HG03432 (cell line): Measurements from ENCODE around the gene BMPR1B.

Source experiments
- ATAC-seq: cut with Tn5 transposase; IDR thresholded peaks from one replicate; pipeline ENCODE4 v1.9.1; 2021; ENCODE audit warnings: mild to moderate bottlenecking, moderate library complexity; ENCODE audit not compliant: unreplicated experiment

Gene BMPR1B

GRCh38 chr4:95178938-95179337 lies 421.2 kb downstream of the BMPR1B start:
- ATAC-seq = no peak

DNA sequence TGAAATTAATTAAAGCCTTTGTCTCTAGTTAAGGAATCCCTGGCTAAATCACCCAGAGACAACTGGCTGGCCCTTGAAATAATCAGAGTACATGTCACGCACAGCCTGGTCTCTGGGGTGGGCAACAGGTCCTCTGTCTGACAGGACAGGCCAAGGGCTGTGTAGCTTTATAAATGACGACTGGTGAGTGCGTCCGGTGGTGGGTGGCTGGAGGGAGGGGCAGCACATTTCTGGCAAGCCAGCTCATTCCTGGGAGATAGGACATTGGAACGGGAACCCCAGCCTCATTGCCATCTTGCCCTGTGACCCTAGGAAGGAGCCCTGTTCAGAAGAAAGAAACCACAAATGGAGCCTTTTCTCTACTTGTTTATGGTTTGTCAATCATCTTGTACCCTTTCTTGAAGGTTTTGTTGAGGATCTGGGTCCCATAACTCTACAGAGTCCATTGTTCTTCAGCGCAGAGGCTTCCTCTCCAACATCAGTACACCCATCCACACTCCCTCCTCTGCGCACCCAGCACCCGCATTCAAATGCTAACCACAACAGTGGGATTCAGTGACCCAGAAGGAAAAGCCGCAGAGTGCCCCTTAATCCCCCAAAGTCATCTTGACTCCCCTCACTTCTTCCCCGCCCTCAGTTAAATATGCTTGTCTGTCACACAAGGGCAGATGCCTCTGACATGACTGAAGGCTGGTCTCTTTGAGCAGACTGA lies 422.9 kb downstream of the BMPR1B start:
- no peak for ATAC-seq

DNA sequence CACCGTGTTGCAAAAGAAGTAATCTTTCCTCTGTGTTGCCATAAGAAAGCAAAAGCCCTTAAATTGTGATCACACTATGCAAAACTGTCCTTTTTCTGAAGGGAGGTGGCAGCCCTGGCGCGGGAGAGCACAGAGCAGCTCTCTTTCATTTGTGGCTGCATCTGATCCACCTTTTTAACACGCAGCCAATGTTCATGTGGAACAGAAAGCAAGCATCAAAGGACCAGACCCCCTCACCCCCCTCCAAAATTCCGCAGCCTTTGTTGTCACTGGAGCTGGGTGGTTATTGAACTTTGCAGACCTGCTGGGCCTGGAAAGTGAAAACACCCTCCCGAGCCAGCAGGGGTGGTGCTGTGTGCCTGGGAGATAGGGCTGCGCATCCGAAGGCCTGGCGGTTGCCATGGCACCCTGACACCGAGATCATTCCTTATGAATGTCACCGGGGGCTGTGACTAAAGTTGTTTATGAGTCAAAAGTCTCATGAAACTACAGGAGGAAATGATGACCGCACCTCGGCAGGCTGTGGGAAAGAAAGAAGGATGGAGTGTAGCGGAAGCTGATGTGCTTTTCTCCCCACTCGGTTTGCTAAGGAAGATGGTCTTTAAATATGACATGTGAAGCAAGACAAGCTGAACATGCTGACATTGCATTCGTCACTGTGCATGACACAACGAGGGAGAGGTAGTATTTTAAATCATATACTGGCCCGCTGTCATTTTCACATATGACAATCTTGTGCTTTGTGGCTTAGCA lies 423.7 kb downstream of the BMPR1B start:
- ATAC-seq = no peak

DNA sequence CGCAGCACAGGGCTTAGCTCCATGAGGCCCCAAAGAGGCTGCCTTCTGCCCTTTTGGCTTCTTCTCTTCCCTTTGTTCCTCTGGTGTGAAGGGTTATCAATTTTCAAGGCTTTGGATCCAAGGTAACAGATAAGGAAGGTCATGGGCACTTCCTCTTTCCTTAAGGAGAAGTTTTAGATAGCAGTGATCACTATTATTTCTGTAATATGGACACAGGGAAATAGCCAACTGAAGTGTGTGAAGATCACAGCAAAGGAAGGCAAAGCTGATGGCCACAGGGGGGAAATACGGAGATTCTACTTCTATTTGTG lies 424.2 kb downstream of the BMPR1B start:
- no peak for ATAC-seq

- no peak for ATAC-seq
Measured at GRCh38 chr4:95183656-95184408, 426.1 kb downstream of the BMPR1B start.

DNA sequence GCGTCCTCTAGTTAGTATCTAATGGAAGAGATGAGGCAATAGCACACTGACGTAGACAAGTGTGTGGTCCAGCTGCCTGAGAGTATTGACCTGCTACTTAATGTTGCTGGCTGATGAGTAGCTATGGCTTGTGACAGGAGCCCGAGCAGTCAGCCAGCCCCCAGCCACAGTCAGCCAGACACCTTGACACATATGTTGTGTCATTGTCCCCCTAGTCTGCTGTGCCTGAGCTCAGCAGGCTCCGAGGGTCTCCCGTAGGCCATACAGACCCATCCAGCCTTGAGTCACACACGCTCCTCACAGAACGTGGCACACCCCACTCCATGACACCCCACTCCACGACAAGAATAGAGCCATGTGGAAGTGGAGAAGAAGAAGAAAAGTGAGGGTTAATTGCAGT lies 428.9 kb downstream of the BMPR1B start:
- no peak for ATAC-seq

DNA sequence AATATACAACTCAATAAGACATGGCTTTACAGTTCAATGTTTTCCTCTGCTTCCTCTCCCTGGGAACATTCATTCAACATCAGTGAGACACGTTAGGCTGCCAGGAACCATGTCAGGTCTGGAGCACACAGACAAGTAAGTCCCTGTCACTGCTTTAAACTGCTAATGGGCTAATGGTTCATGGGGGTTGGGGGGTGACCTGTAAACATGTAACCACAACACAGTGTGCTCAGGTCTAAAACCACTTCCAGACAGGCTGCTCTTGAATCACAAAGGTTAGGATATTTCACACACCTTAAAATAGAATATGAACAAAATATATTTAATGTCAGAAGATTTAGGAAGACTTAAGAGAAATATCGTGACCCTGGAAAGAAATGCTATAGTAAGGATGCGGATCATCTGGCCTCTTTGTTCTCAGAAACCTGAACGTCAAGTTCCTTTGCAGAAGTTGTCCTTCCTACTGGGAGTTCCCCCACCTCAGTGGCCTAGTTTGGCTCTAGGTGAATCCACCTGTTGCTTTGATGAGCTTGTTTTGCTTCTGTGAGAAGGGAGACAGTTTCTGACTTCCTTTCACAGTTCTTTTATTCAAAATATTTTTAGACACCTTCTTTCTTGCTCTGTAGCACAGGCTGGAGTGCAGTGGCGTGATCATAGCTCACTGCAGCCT lies 431.1 kb downstream of the BMPR1B start:
- no peak for ATAC-seq

DNA sequence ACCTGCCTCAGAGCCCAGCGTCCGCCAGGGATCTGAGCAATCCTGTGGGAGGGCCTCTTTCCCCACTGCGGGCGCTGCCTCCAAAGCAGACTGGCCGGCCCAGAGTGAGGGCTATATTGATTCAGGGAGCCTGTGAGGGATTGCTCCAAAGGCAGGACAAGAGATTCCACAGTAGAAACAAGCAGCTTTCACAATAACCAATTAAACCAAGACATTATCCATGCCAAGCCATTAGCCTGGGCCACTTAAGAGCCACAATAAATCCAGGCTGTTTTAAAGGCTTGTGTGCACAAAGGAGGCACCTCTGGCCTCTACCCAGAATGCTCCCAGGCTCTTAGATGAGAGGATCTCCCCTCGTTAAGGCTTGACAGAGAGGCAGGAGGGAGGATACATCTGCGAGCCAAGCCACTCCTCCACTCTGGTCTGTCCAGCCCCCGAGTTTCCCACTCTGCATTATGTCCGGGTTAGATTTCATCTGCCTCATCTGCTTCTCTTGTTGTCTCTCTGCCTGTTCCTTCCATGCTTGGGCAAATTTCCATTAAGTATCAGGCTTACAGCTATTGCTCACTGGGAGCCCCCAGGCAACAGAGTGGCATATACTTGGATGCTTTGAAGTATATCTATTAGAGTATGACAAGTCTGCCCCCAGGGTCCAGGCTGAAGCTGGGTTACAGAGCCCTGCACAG lies 433.1 kb downstream of the BMPR1B start:
- ATAC-seq = no peak

DNA sequence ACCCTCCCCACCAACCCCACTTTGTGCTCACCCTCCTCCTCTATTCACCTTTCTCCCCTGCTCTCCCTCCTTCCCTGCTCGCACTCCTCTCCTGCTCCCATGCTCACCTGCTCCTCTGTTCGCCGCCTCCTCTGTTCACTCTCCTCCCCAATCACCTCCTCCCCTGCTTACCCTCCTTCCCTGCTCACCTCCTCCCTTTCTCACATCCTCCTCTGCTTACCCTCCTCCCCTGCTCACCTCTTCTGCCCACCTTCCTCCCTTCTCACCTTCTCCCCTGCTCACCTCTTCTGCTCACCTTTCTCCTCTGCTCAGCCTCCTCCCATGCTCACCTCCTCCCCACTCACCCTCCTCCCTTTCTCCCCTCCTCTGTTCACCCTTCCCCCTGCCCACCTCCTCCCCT lies 433.8 kb downstream of the BMPR1B start:
- no peak for ATAC-seq

- no peak for ATAC-seq
Measured at GRCh38 chr4:95193391-95194224, 435.9 kb downstream of the BMPR1B start.

- no peak for ATAC-seq
Measured at GRCh38 chr4:95197353-95197752, 439.6 kb downstream of the BMPR1B start.

DNA sequence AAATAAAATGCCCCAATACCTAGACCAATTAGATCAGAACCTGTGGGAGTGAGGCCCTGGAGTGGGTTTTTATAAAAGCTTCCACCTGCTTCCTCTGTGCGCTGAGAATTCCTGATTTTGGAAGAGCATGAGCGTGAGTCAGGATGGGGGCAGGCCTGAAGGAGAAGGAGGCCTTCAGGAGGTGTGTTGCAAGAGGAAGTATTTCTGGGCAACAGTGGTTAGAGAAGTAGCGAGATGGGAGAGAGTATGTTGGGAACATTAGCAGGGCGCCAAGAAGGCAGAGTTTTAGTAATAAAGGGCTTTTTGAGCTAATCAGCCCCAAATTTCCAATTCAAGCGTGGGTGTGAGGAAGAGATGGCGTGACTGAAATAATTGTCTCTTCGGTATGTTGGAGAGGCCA lies 441.2 kb downstream of the BMPR1B start:
- ATAC-seq = no peak

DNA sequence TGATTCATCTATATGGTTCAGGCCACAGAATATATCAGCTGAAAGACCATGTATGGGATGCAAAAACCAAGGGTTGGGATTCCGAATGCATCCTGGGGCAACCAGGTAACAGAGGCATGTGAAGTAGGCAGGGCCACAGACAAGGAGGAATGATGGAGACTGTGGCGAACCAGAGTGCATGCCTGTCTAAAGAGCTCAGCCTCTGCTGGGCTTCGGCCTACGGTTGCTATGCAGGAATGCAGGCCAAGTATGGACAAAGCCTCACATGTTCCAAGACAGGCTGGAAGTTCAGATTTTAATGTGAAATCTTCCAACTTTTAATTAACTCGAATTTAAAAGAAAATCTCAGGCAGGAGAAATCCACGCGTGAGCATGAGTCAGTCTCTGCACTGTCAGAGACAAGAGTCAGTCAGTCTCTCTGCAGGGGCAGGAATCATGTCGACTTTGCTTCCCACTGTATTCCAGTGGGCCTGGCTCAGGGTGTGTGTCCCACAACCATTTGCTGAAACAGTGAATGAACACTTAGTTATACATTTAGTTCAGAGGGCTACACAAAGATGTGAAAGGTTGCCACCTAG lies 446.6 kb downstream of the BMPR1B start:
- no peak for ATAC-seq

DNA sequence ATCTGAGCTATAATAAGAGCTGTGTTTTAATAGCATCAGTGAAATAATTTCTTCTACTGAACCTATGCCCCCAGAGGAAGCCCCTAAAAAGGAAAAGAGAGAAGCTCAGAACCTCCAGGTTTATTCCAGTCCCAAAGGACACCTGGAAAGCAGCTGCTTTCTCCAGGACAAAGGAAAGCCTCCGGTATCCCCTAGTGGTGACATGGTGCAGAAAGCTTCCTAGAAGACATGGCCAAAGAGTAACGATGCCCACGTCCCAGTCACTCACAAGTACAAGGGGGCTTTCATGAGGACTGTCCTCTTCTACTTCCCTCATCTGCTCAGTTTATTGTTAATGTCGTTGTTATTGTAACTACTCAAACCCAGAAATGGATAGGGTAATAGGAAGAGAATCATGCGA lies 447.1 kb downstream of the BMPR1B start:
- ATAC-seq = no peak
